Measurements from ENCODE around the gene TAC3. TPM values are rescaled to one million over a fixed set of nuclear protein-coding genes. Genes with fewer than 3 reads are reported as not detected.

The TAC3 gene
- total RNA-seq, 2 donors from 2014 or later: not detected

GRCh38 chr12:57048423-57049118 is 32.2 kb upstream of the TAC3 start:
- WGBS: 65% methylated on average over 1 of the region's 1 CpG
- no peaks in the 10 kb centered on the region for H3K36me3 ChIP-seq
- intact Hi-C loops (cut with DNase I): no loop called here
- DNase-seq (ENCODE audit: low spot score): no peak
- no peak overlapping the region for H3K27ac ChIP-seq
- no peak overlapping the region for H3K4me3 ChIP-seq
- TF ChIP-seq POLR2AphosphoS5 (IDR thresholded peaks at IDR 0.05): no peak
- TF ChIP-seq POLR2A (IDR thresholded peaks at IDR 0.05): no peak
- no peak for TF ChIP-seq CTCF (IDR thresholded peaks at IDR 0.05)
- H3K4me1 ChIP-seq (replicated peaks): no peaks in the 10 kb centered on the region
- H3K9me3 ChIP-seq: no peaks in the 10 kb centered on the region
- no peaks in the 10 kb centered on the region for H3K27me3 ChIP-seq (replicated peaks; ENCODE audit: insufficient read depth)

DNA sequence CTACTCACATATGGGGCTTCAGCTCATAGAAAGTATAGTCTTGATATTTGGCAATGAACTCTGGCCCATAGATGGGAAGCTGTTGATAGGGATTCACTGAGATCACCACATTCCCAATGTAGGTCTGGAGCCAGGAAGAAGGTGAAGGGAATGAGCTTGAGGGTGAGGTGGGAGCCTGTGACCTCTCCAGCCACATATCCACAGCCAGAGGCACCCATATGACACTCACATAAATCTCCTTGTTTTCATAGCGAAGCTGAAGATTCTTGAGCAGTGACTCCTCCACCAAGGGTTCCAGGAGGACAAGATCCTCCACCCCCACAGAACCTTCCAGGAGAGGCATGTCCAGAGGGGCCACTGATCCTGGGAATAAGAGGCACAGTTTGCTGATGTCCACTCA is 31.7 kb upstream of the TAC3 start:
- no peak overlapping the region for H3K4me3 ChIP-seq
- TF ChIP-seq POLR2AphosphoS5 (IDR thresholded peaks at IDR 0.05) (no peak), CTCF (IDR thresholded peaks at IDR 0.05) (no peak), POLR2A (IDR thresholded peaks at IDR 0.05) (no peak)
- H3K36me3 ChIP-seq: no peaks in the 10 kb centered on the region
- no peaks in the 10 kb centered on the region for H3K9me3 ChIP-seq
- H3K27ac ChIP-seq: no peak overlapping the region
- DNase-seq (ENCODE audit: low spot score): no peak
- intact Hi-C loops (cut with DNase I): no loop called here
- H3K27me3 ChIP-seq (replicated peaks; ENCODE audit: insufficient read depth): no peaks in the 10 kb centered on the region
- H3K4me1 ChIP-seq (replicated peaks): no peaks in the 10 kb centered on the region
- 67% methylated on average over 1 of the region's 1 CpG for WGBS

DNA sequence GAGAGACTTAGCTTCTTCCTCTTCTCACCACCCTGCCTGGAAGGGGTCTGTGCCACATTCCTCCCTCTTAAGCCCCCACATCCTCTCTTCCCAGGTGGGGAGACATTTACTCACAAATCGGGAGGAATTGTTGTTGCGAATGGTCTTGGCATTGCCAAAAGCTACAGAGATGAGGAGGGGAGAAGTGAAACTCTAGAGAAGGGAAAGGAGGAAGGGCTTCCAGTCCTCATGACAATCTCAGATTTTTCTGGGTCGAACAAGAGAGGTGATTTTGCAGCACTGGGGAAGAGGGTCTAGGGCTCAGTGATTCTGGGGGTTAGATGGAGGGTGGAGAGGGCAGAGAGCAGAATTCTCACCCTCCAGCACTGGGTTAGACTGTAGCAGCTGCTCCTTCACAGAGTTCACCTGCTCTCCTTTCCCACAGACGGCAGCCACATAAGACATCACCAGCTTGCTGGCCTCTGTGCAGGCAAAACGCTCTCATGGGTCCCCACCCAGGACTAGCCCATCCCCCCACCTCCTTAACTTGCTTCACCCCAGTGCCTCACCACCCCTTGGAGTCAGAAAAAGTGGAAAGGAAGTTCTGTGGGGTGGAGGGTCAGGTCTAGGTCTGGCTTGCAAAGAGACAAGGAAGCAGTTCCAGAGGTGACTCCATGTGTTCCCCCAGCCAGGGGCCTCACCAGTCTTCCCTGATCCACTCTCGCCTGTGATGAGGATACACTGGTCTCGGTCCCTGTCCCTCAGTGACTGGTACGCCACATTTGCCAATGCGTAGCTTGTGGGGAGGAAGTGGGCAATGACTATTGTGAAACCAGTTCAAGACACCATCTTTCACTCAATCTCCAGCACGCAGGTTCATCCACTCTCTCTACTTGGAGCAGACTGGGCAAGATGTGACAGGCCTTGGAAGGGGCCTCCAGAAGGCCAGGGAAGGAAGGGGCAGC is 30.9 kb upstream of the TAC3 start:
- TF ChIP-seq POLR2AphosphoS5 (IDR thresholded peaks at IDR 0.05) (no peak), POLR2A (IDR thresholded peaks at IDR 0.05) (no peak), CTCF (IDR thresholded peaks at IDR 0.05) (no peak)
- 73% methylated on average over 10 of the region's 10 CpGs for WGBS
- Histone ChIP-seq H3K27me3 (replicated peaks; ENCODE audit: insufficient read depth) (no peaks in the 10 kb centered on the region), H3K36me3 (no peaks in the 10 kb centered on the region), H3K27ac (no peak overlapping the region), H3K9me3 (no peaks in the 10 kb centered on the region), H3K4me3 (no peak overlapping the region), H3K4me1 (replicated peaks) (no peaks in the 10 kb centered on the region)
- intact Hi-C loops (cut with DNase I): no loop called here
- DNase-seq (ENCODE audit: low spot score): no peak

DNA sequence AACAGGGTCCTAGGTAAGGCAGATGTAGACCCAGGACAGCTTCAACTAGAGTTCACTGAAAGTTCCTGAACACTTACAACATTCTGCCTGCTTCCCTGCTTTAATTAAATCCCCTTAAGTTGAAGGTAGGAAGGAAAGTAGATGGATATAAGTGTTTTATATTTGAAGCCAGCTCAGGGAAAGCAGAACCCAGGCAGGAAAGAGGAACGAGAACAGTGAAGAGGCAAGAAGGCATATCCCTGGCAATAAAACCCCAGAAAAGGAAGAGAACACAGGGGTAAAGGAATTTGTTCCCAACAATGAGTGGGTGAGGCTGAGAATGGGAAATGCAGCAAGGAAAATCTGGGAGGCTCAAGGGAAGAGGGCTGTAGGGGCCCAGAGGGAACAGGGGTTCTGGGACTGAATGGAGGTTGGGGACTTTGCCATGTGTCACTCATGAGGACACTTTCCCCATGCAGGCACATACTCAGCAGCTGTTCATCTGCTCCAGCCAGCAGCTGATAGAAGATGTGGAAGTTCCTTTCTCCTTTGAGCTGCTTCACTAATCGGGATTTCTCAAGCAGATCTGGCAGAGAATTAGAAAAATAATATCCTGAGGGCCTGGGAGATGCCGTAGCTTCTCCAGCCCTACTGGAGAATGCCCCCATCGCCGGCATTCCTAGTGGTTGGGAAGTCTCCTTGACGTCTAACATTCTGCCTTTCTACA is 29.9 kb upstream of the TAC3 start:
- no peaks in the 10 kb centered on the region for H3K4me1 ChIP-seq (replicated peaks)
- H3K27me3 ChIP-seq (replicated peaks; ENCODE audit: insufficient read depth): no peaks in the 10 kb centered on the region
- no peaks in the 10 kb centered on the region for H3K9me3 ChIP-seq
- TF ChIP-seq CTCF (IDR thresholded peaks at IDR 0.05) (no peak), POLR2AphosphoS5 (IDR thresholded peaks at IDR 0.05) (no peak), POLR2A (IDR thresholded peaks at IDR 0.05) (no peak)
- H3K27ac ChIP-seq: no peak overlapping the region
- intact Hi-C loops (cut with DNase I): no loop called here
- WGBS: 71% methylated on average over 6 of the region's 6 CpGs
- H3K4me3 ChIP-seq: no peak overlapping the region
- H3K36me3 ChIP-seq: no peaks in the 10 kb centered on the region
- no peak for DNase-seq (ENCODE audit: low spot score)

All from prostate gland (tissue), 2 donors.